ENCODE data around the gene DNLZ.

DNA sequence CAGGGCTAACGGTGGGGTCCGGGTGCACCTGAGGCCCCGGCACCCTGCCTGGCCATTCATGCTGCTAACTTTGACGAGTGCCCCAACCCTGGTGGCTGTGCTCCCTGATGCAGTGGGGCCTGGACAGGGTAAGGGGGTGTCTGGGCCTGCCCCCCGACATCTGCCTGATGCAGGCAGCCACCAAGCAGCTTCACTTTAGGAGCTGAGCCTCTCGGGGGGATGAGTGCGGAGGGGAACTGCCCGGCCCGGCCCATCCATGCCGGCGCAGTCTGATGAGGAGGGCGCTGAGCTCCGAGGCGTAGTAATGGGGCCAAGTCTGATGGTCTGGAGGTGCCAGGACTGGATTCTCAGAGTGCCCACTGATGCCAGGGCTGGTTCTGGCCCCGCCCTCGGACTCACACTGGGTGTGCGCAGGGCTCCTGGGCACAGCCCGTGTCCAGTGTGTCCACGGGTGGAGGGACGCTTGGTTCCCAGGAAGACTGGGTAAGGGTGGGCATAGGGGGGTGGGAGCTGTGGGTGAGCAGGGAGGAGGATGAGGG, 16.5 kb downstream of the DNLZ start:
- TF ChIP-seq, protein P1, sequence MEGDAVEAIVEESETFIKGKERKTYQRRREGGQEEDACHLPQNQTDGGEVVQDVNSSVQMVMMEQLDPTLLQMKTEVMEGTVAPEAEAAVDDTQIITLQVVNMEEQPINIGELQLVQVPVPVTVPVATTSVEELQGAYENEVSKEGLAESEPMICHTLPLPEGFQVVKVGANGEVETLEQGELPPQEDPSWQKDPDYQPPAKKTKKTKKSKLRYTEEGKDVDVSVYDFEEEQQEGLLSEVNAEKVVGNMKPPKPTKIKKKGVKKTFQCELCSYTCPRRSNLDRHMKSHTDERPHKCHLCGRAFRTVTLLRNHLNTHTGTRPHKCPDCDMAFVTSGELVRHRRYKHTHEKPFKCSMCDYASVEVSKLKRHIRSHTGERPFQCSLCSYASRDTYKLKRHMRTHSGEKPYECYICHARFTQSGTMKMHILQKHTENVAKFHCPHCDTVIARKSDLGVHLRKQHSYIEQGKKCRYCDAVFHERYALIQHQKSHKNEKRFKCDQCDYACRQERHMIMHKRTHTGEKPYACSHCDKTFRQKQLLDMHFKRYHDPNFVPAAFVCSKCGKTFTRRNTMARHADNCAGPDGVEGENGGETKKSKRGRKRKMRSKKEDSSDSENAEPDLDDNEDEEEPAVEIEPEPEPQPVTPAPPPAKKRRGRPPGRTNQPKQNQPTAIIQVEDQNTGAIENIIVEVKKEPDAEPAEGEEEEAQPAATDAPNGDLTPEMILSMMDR (IDR thresholded peaks at IDR 0.05): no peak
- TF ChIP-seq EZH2 (IDR thresholded peaks at IDR 0.05; ENCODE audit: borderline replicate concordance, insufficient read depth, low read depth, low read length, poor library complexity, severe bottlenecking): no peak
